H1 (cell line): ENCODE measurements around the gene QRICH2. TPM values are rescaled to one million over a fixed set of nuclear protein-coding genes. Genes with fewer than 3 reads are reported as not detected.

Experiments used
- CTCF ChIA-PET: fragments of 300-600 bp; sonication (Branson Sonifier 250); formaldehyde crosslinking; loops from one replicate; lab custom pipeline; 2021; ENCODE audit not compliant: partially characterized antibody; lab: Charles Lee
- POLR2A ChIA-PET: fragments of 300-600 bp; sonication (Branson Sonifier 250); formaldehyde crosslinking; loops from one replicate; lab custom pipeline; 2021; ENCODE audit warnings: inconsistent platforms; ENCODE audit not compliant: partially characterized antibody; lab: Charles Lee
- DNase-seq, 2 experiments: peaks; one replicate each; pipeline versions ENCODE4 v3.0.0 to v3.0.0-alpha.2; 2010 to 2022; ENCODE audit warnings: low spot score in 2 of 2, low read depth in 1 of 2, mixed read lengths in 1 of 2
- FAIRE-seq: peaks from 2 replicates; lab custom pipeline; 2011; peaks lifted over from hg19 to GRCh38; lab: Jason Lieb, UNC
- H2AFZ ChIP-seq: 2 replicates; pipeline ENCODE4 v1.8.1; 2012; ENCODE audit warnings: low read length, inconsistent platforms
- H2AK5ac ChIP-seq: 2 replicates; pipeline ENCODE4 v1.6.1; 2013; ENCODE audit warnings: low read depth, low read length
- H2BK120ac ChIP-seq: replicated peaks from 2 replicates; pipeline ENCODE3; 2013; ENCODE audit warnings: low read depth, low read length, inconsistent platforms
- H2BK12ac ChIP-seq: 2 replicates; pipeline ENCODE4 v1.6.1; 2013; ENCODE audit warnings: low read depth, low read length
- H2BK15ac ChIP-seq: 2 replicates; pipeline ENCODE4 v1.6.1; 2013; ENCODE audit warnings: low read length
- H2BK20ac ChIP-seq: 2 replicates; pipeline ENCODE4 v1.6.1; 2013; ENCODE audit warnings: low read length
- H2BK5ac ChIP-seq: 2 replicates; pipeline ENCODE4 v1.6.1; 2013; ENCODE audit warnings: low read depth, low read length
- H3K14ac ChIP-seq: 2 replicates; pipeline ENCODE4 v1.6.1; 2013; ENCODE audit warnings: inconsistent platforms; ENCODE audit not compliant: insufficient read length
- H3K18ac ChIP-seq: 2 replicates; pipeline ENCODE4 v1.6.1; 2013; ENCODE audit warnings: low read length; ENCODE audit errors: extremely low read depth
- H3K23ac ChIP-seq: 2 replicates; pipeline ENCODE4 v1.6.1; 2013; ENCODE audit warnings: inconsistent platforms; ENCODE audit not compliant: insufficient read length
- H3K23me2 ChIP-seq: 2 replicates; pipeline ENCODE4 v1.6.1; 2013; ENCODE audit warnings: low read depth, low read length
- H3K27ac ChIP-seq: 2 replicates; pipeline ENCODE4 v1.6.1; 2011; ENCODE audit warnings: low read depth, low read length, inconsistent platforms
- H3K27me3 ChIP-seq, 4 experiments: replicated peaks in 1 of 4; 1 replicate in 1 of 4; 2 replicates in 3 of 4; pipeline versions ENCODE4 v1.6.1 to v1.8.1; 2011 to 2013; ENCODE audit warnings: low read length in 3 of 4, mild to moderate bottlenecking in 3 of 4, inconsistent platforms in 2 of 4, mixed read lengths in 2 of 4, moderate library complexity in 1 of 4; ENCODE audit not compliant: control insufficient read depth in 3 of 4, insufficient read depth in 3 of 4; ENCODE audit errors: extremely low read depth in 1 of 4
- H3K36me3 ChIP-seq, 4 experiments: 2 replicates each; pipeline versions ENCODE4 v1.6.1 to v1.8.1; 2011 to 2013; ENCODE audit warnings: mild to moderate bottlenecking in 4 of 4, low read length in 3 of 4, moderate library complexity in 2 of 4, control low read depth in 1 of 4, inconsistent platforms in 1 of 4; ENCODE audit not compliant: insufficient read depth in 4 of 4, control insufficient read depth in 2 of 4
- H3K4ac ChIP-seq: replicated peaks from 2 replicates; pipeline ENCODE3; 2013; ENCODE audit warnings: low read length, low read depth, mixed read lengths, inconsistent platforms; ENCODE audit not compliant: insufficient read length
- H3K4me1 ChIP-seq, 4 experiments: replicated peaks in 1 of 4; 1 replicate in 1 of 4; 2 replicates in 3 of 4; pipeline versions ENCODE4 v1.6.1 to v1.8.1; 2011 to 2013; ENCODE audit warnings: low read length in 3 of 4, inconsistent platforms in 2 of 4, mixed read lengths in 1 of 4; ENCODE audit not compliant: insufficient read depth in 4 of 4, control insufficient read depth in 3 of 4
- H3K4me2 ChIP-seq, 2 experiments: 2 replicates each; pipeline versions ENCODE4 v1.6.1 to v1.8.1; 2011 to 2013; ENCODE audit warnings: low read depth in 2 of 2, low read length in 2 of 2, control low read depth in 1 of 2, inconsistent platforms in 1 of 2, mild to moderate bottlenecking in 1 of 2; ENCODE audit not compliant: insufficient read depth in 1 of 2
- H3K4me3 ChIP-seq, 4 experiments: fragments of 200-600, 300-600 bp in 1 of 4; sonication (generic), shearing (Covaris generic), sonication (Bioruptor Twin) in 1 of 4; 2 replicates each; pipeline versions ENCODE4 v1.5.1 to v1.8.1; 2011 to 2016; ENCODE audit warnings: low read length in 4 of 4, low read depth in 3 of 4, control low read depth in 2 of 4, inconsistent platforms in 2 of 4, mild to moderate bottlenecking in 2 of 4, mixed read lengths in 1 of 4, moderate library complexity in 1 of 4; ENCODE audit not compliant: insufficient read depth in 2 of 4; ENCODE audit errors: extremely low read depth in 1 of 4
- H3K56ac ChIP-seq: replicated peaks from 2 replicates; pipeline ENCODE3; 2013; ENCODE audit warnings: low read depth, mild to moderate bottlenecking, mixed read lengths, low read length, inconsistent platforms; ENCODE audit not compliant: insufficient read length
- H3K79me1 ChIP-seq: 2 replicates; pipeline ENCODE4 v1.6.1; 2013; ENCODE audit warnings: low read depth, low read length, control low read depth
- H3K79me2 ChIP-seq, 2 experiments: 2 replicates each; pipeline versions ENCODE4 v1.6.1 to v1.8.1; 2012 to 2013; ENCODE audit warnings: low read length in 2 of 2, mild to moderate bottlenecking in 2 of 2, inconsistent platforms in 1 of 2; ENCODE audit not compliant: insufficient read depth in 2 of 2, control insufficient read depth in 1 of 2
- H3K9ac ChIP-seq, 4 experiments: replicated peaks in 1 of 4; 1 replicate in 1 of 4; 2 replicates in 3 of 4; pipeline versions ENCODE4 v1.6.1 to v1.8.1; 2011 to 2013; ENCODE audit warnings: low read depth in 3 of 4, low read length in 3 of 4, control low read depth in 2 of 4, mild to moderate bottlenecking in 2 of 4, moderate library complexity in 2 of 4, inconsistent platforms in 1 of 4; ENCODE audit errors: extremely low read depth in 1 of 4
- H3K9me3 ChIP-seq, 2 experiments: 2 replicates each; pipeline versions ENCODE4 v1.6.1 to v1.8.1; 2012 to 2013; ENCODE audit warnings: mild to moderate bottlenecking in 2 of 2, moderate library complexity in 2 of 2, control low read depth in 1 of 2, inconsistent platforms in 1 of 2, low read depth in 1 of 2, low read length in 1 of 2, mixed read lengths in 1 of 2; ENCODE audit not compliant: insufficient read depth in 2 of 2
- H4K20me1 ChIP-seq, 2 experiments: replicated peaks in 1 of 2; 2 replicates each; pipeline versions ENCODE3 to v1.8.1; 2011 to 2013; ENCODE audit warnings: inconsistent platforms in 2 of 2, low read length in 2 of 2, mild to moderate bottlenecking in 1 of 2; ENCODE audit not compliant: insufficient read depth in 2 of 2, control insufficient read depth in 1 of 2
- H4K5ac ChIP-seq: 2 replicates; pipeline ENCODE4 v1.6.1; 2013; ENCODE audit warnings: low read length, low read depth, mixed read lengths, inconsistent platforms; ENCODE audit not compliant: insufficient read length
- H4K8ac ChIP-seq: 2 replicates; pipeline ENCODE4 v1.8.0; 2013; ENCODE audit warnings: mild to moderate bottlenecking, moderate library complexity, low read length, inconsistent platforms; ENCODE audit not compliant: insufficient read depth; ENCODE audit errors: extremely low read depth
- H4K91ac ChIP-seq: replicated peaks from 2 replicates; pipeline ENCODE3; 2013; ENCODE audit warnings: low read length, mixed read lengths, inconsistent platforms; ENCODE audit not compliant: insufficient read length
- CBX8 ChIP-seq: fragments of 300-800, 300-1000 bp; sonication (generic); IDR thresholded peaks from 2 replicates; pipeline ENCODE4 v1.7.1; 2016; ENCODE audit warnings: low read depth, low read length, borderline replicate concordance
- EGR1 ChIP-seq: IDR thresholded peaks from 2 replicates; pipeline ENCODE4 v1.6.1; 2011; ENCODE audit warnings: low read depth, low read length, borderline replicate concordance
- EZH2 ChIP-seq: fragments of 200-600 bp; sonication (generic); IDR thresholded peaks from 2 replicates; pipeline ENCODE4 v1.7.1; 2012; ENCODE audit warnings: low read depth, mild to moderate bottlenecking, moderate library complexity, low read length, inconsistent platforms; ENCODE audit not compliant: severe bottlenecking
- HDAC6 ChIP-seq: IDR thresholded peaks from one replicate; pipeline ENCODE4 v1.7.1; 2012; ENCODE audit warnings: low read depth, mild to moderate bottlenecking, inconsistent platforms, low read length, moderate library complexity
- POU5F1 ChIP-seq: IDR thresholded peaks from 2 replicates; pipeline ENCODE4 v1.6.1; 2011; ENCODE audit warnings: low read depth, mild to moderate bottlenecking, low read length, moderate library complexity
- RBBP5 ChIP-seq: IDR thresholded peaks from 2 replicates; pipeline ENCODE4 v1.7.1; 2012; ENCODE audit warnings: low read depth, mild to moderate bottlenecking, inconsistent platforms, low read length, moderate library complexity, borderline replicate concordance
- RNF2 ChIP-seq: fragments of 200-900, 300-1000 bp; sonication (generic); IDR thresholded peaks from 2 replicates; pipeline ENCODE4 v1.7.1; 2016; ENCODE audit warnings: borderline replicate concordance, low read depth, mild to moderate bottlenecking, antibody characterized with exemption, low read length; ENCODE audit not compliant: poor library complexity, severe bottlenecking; ENCODE audit errors: missing control alignments
- SAP30 ChIP-seq: fragments of 300-600 bp; sonication (generic); IDR thresholded peaks from 2 replicates; pipeline ENCODE4 v1.7.1; 2012; ENCODE audit warnings: low read length, moderate library complexity, mild to moderate bottlenecking, inconsistent platforms; ENCODE audit not compliant: insufficient read depth, insufficient replicate concordance
- SP1 ChIP-seq: IDR thresholded peaks from 2 replicates; pipeline ENCODE4 v1.6.1; 2011; ENCODE audit warnings: low read depth, low read length
- SRF ChIP-seq: IDR thresholded peaks from 2 replicates; pipeline ENCODE4 v1.6.1; 2011; ENCODE audit warnings: mild to moderate bottlenecking, low read depth, low read length, moderate library complexity
- TEAD4 ChIP-seq: IDR thresholded peaks from 2 replicates; pipeline ENCODE4 v1.6.1; 2012; ENCODE audit warnings: low read depth, low read length, inconsistent platforms, mixed read lengths
- WGBS, 2 experiments: shearing (Covaris generic) in 1 of 2; methylation state at CpG; one replicate each; pipeline versions ENCODE4 v1.1.6 to v1.1.7; 2013 to 2015; ENCODE audit warnings: low lambda C conversion rate in 2 of 2, mixed read lengths in 2 of 2, inconsistent platforms in 1 of 2, low coverage in 1 of 2, missing lambda C conversion rate in 1 of 2; ENCODE audit not compliant: insufficient replicate concordance in 2 of 2, insufficient coverage in 1 of 2, insufficient read length in 1 of 2; ENCODE audit errors: extremely low coverage in 1 of 2, missing lambda C conversion rate in 1 of 2; 5-methylcytosine and 5-hydroxymethylcytosine counted together
- polyA plus RNA-seq, 7 experiments: library from polyadenylated mRNA; depleted of rRNA in 3 of 7; stranded (reverse) in 5 of 7; unstranded in 2 of 7; fragments of >200 nt in 5 of 7; fragments of 200-250 nt in 2 of 7; gene quantifications; 1 replicate in 5 of 7; 2 replicates in 1 of 7; 4 replicates in 1 of 7; pipeline versions ENCODE4 v1.2.1 to v1.2.3, GENCODE V29; 2011 to 2013; ENCODE audit warnings: missing spikeins in 2 of 7, mixed read lengths in 2 of 7
- total RNA-seq: library from RNA; stranded (reverse); fragmentation: NEBNext Ultra II Directional; extraction: Animal tissue kit (Norgen Biotek cat#: 25700); gene quantifications from 2 replicates; pipeline ENCODE4 v1.2.1, GENCODE V29; 2021

Gene QRICH2
- total and polyA plus RNA-seq, 2 of the 8 experiments (the other 6 are each of a cell fraction or from before 2014, with no cell fraction given): 2.8 to 3.8 TPM

GRCh38 chr17:76252040-76252954, 55.8 kb downstream of the QRICH2 start:
- H3K4me3 ChIP-seq: no peak overlapping the region
- H2BK5ac ChIP-seq: no peak overlapping the region; the same call in 1 of the 2 replicates
- H4K91ac ChIP-seq: no peak overlapping the region
- no peak overlapping the region for H2BK15ac ChIP-seq
- no peak overlapping the region for H4K8ac ChIP-seq
- H3K18ac ChIP-seq: no peak overlapping the region
- H2AK5ac ChIP-seq: no peak overlapping the region
- no peaks in the 10 kb centered on the region for H3K79me2 ChIP-seq
- no peaks in the 10 kb centered on the region for H3K9me3 ChIP-seq
- H3K27ac ChIP-seq: no peak overlapping the region
- no peak overlapping the region for H2BK20ac ChIP-seq
- no peak overlapping the region for H3K23ac ChIP-seq
- no peaks in the 10 kb centered on the region for H3K36me3 ChIP-seq
- no peak overlapping the region for H3K56ac ChIP-seq
- no peak overlapping the region for H2AFZ ChIP-seq
- DNase-seq: no peak
- no peak overlapping the region for H3K4ac ChIP-seq
- H4K20me1 ChIP-seq: no peaks in the 10 kb centered on the region
- H3K4me1 ChIP-seq: no peaks in the 10 kb centered on the region
- H2BK12ac ChIP-seq: no peak overlapping the region
- H3K23me2 ChIP-seq: no peaks in the 10 kb centered on the region
- no peaks in the 10 kb centered on the region; a peak in 1 of 7 replicates for H3K27me3 ChIP-seq
- H3K79me1 ChIP-seq: no peaks in the 10 kb centered on the region
- FAIRE-seq: no peak
- POLR2A ChIA-PET: interaction anchor here (1.7 kb wide), 1 partner anchor 11 kb away, joined by 3 read pairs; no protein-coding TSS in a partner anchor
- H3K9ac ChIP-seq: no peak overlapping the region
- H2BK120ac ChIP-seq: no peak overlapping the region
- H3K14ac ChIP-seq: no peak overlapping the region
- H4K5ac ChIP-seq: no peak overlapping the region
- 85% methylated on average over 10 of the region's 11 CpGs; no CpG with 5 or more reads in 1 of the 2 experiments for WGBS, 2 experiments
- CTCF ChIA-PET: interaction anchor here (0.6 to 2.5 kb wide), 5 partner anchors 12 to 187 kb away, joined by 3 to 14 read pairs (median 4); no protein-coding TSS in a partner anchor
- H3K4me2 ChIP-seq: no peak overlapping the region
- TF ChIP-seq TEAD4 (no peak), RNF2 (no peak), EZH2 (no peak), SAP30 (no peak), CBX8 (no peak), EGR1 (no peak), SP1 (no peak), HDAC6 (no peak), POU5F1 (no peak), RBBP5 (no peak), SRF (no peak)
